Measurements from ENCODE around the gene ZNF43.
A peak's percentile ranks its signal among the peaks of the same experiment; 100 is the strongest.
"Not testable (repeated sequence)": the region's sequence is repeated elsewhere in the genome, so short reads cannot be mapped to it uniquely, and the experiment has no call there.

Gene ZNF43

GRCh38 chr19:21789466-21790085 is 46.4 kb downstream of the ZNF43 start:
- no peak overlapping the region for H3K4me3 ChIP-seq (ENCODE audit: low read depth, low read length)
- no peak for TF ChIP-seq CTCF (conservative IDR thresholded peaks at IDR 0.05; ENCODE audit: low read depth, low read length)
- DNase-seq (ENCODE audit: low read depth) = no peak

- no peak for TF ChIP-seq CTCF (conservative IDR thresholded peaks at IDR 0.05; ENCODE audit: low read depth, low read length)
- no peak overlapping the region for H3K4me3 ChIP-seq (ENCODE audit: low read depth, low read length)
- no peak for DNase-seq (ENCODE audit: low read depth)
Measured at GRCh38 chr19:21786936-21787335, 49.0 kb downstream of the ZNF43 start.

GRCh38 chr19:21775792-21776191 is 60.2 kb downstream of the ZNF43 start:
- not testable (repeated sequence) for DNase-seq (ENCODE audit: low read depth); H3K4me3 ChIP-seq (ENCODE audit: low read depth, low read length)

GRCh38 chr19:21767065-21767800 is 68.7 kb downstream of the ZNF43 start, which contains the start of gene ZNF100:
Gene ZNF100, minus strand, starts transcription at chr19:21767579. Its CDS starts 150 bp downstream, at chr19:21767429.
- peak within 1 kb of the TSS; percentile 94 for H3K4me3 ChIP-seq (ENCODE audit: low read depth, low read length)
- peak; percentile 1 for TF ChIP-seq CTCF (conservative IDR thresholded peaks at IDR 0.05; ENCODE audit: low read depth, low read length)
- DNase-seq (ENCODE audit: low read depth) = peak; percentile 95

- not testable (repeated sequence) for DNase-seq (ENCODE audit: low read depth)
- H3K4me3 ChIP-seq (ENCODE audit: low read depth, low read length) = peak overlapping the region; percentile 94
Measured at GRCh38 chr19:21766705-21767064, 69.3 kb downstream of the ZNF43 start.

GRCh38 chr19:21765151-21765550 is 70.8 kb downstream of the ZNF43 start:
- TF ChIP-seq CTCF (conservative IDR thresholded peaks at IDR 0.05; ENCODE audit: low read depth, low read length) = no peak
- no peak for DNase-seq (ENCODE audit: low read depth)

GRCh38 chr19:21761547-21761946 is 74.4 kb downstream of the ZNF43 start:
- DNase-seq (ENCODE audit: low read depth); H3K4me3 ChIP-seq (ENCODE audit: low read depth, low read length): not testable (repeated sequence)

More at GRCh38 chr19:21765151-21765550, 70.8 kb downstream of the ZNF43 start:
- no peak overlapping the region for H3K4me3 ChIP-seq (ENCODE audit: low read depth, low read length)

GRCh38 chr19:21758296-21758695 is 77.7 kb downstream of the ZNF43 start:
- no peak for DNase-seq (ENCODE audit: low read depth)
- no peak overlapping the region for H3K4me3 ChIP-seq (ENCODE audit: low read depth, low read length)
- no peak for TF ChIP-seq CTCF (conservative IDR thresholded peaks at IDR 0.05; ENCODE audit: low read depth, low read length)

- H3K4me3 ChIP-seq (ENCODE audit: low read depth, low read length); DNase-seq (ENCODE audit: low read depth): not testable (repeated sequence)
Measured at GRCh38 chr19:21755555-21755954, 80.4 kb downstream of the ZNF43 start.

Measured in choroid plexus epithelial cell (primary cell).